K562 (cell line): ENCODE measurements around the gene ALG14. TPM values are rescaled to one million over a fixed set of nuclear protein-coding genes. Genes with fewer than 3 reads are reported as not detected.

Experiments
- ARNT ChIP-seq, 2 experiments: fragments of 450-650 bp; IDR thresholded peaks; 2 replicates each; pipeline ENCODE4 v1.6.1; 2016; ENCODE audit warnings: mild to moderate bottlenecking in 1 of 2
- BRCA1 ChIP-seq, 2 experiments: fragments of 450-650 bp in 1 of 2; sonication (generic) in 1 of 2; formaldehyde crosslinking in 1 of 2; IDR thresholded peaks; 2 replicates each; pipeline versions ENCODE4 v1.5.0 to v1.6.1; 2017 to 2020; ENCODE audit warnings: mild to moderate bottlenecking in 1 of 2, missing genetic modification reagents in 1 of 2
- NR2C1 ChIP-seq, 2 experiments: fragments of 450-650 bp; IDR thresholded peaks; 2 replicates each; pipeline ENCODE4 v1.6.1; 2017; ENCODE audit warnings: mild to moderate bottlenecking in 2 of 2, antibody characterized with exemption in 1 of 2, inconsistent platforms in 1 of 2, missing compliant biosample characterization in 1 of 2, missing genetic modification characterization in 1 of 2
- RERE ChIP-seq: sonication (generic); formaldehyde crosslinking; IDR thresholded peaks from 2 replicates; pipeline ENCODE4 v1.8.0; 2023; ENCODE audit warnings: missing genetic modification reagents, mild to moderate bottlenecking, borderline replicate concordance
- SMARCA4 ChIP-seq: fragments of 450-650 bp; IDR thresholded peaks from 2 replicates; pipeline ENCODE4 v1.6.1; 2016
- SNIP1 ChIP-seq: fragments of 450-650 bp; IDR thresholded peaks from 2 replicates; pipeline ENCODE4 v1.7.1; 2017; ENCODE audit warnings: low read depth, mild to moderate bottlenecking
- SRSF7 ChIP-seq: fragments of 200-400 bp; formaldehyde crosslinking; optimal IDR thresholded peaks from 2 replicates; pipeline ENCODE3; 2017; ENCODE audit warnings: mild to moderate bottlenecking, low read depth, low read length
- polyA plus RNA-seq, 8 experiments: library from polyadenylated mRNA; depleted of rRNA in 4 of 8; stranded (reverse) in 5 of 8; unstranded in 3 of 8; fragments of >200 nt; fragmentation: Nextera tagmentation in 2 of 8; fragmentation: Illumina TruSeq in 1 of 8; extraction: Ambion mirVana in 2 of 8; extraction: Trizol in 1 of 8; gene quantifications; 2 replicates each; pipeline versions ENCODE4 v1.2.1 to v1.2.3, GENCODE V29; 2011 to 2014; ENCODE audit warnings: inconsistent platforms in 1 of 8, missing spikeins in 1 of 8
- total RNA-seq, 7 experiments: library from RNA; depleted of rRNA in 6 of 7; stranded (reverse); fragments of >200 nt in 6 of 7; fragmentation: Illumina TruSeq in 2 of 7; extraction: Trizol in 2 of 7; gene quantifications; 2 replicates each; pipeline versions ENCODE4 v1.2.1 to v1.2.3, GENCODE V29; 2011 to 2021; ENCODE audit warnings: low replicate concordance in 1 of 7
- TF ChIP-seq, protein P1 (sequence below): IDR thresholded peaks from 2 replicates; pipeline ENCODE4 v1.6.1; 2011; ENCODE audit warnings: borderline replicate concordance, low read depth, mild to moderate bottlenecking, moderate library complexity, low read length; ENCODE audit not compliant: insufficient read depth, poor library complexity, severe bottlenecking

Gene ALG14
- total and polyA plus RNA-seq, 9 of the 15 experiments (the other 6 are each of a cell fraction or from before 2014, with no cell fraction given), result 2.8 to 16.2 (median 4.9) TPM

DNA sequence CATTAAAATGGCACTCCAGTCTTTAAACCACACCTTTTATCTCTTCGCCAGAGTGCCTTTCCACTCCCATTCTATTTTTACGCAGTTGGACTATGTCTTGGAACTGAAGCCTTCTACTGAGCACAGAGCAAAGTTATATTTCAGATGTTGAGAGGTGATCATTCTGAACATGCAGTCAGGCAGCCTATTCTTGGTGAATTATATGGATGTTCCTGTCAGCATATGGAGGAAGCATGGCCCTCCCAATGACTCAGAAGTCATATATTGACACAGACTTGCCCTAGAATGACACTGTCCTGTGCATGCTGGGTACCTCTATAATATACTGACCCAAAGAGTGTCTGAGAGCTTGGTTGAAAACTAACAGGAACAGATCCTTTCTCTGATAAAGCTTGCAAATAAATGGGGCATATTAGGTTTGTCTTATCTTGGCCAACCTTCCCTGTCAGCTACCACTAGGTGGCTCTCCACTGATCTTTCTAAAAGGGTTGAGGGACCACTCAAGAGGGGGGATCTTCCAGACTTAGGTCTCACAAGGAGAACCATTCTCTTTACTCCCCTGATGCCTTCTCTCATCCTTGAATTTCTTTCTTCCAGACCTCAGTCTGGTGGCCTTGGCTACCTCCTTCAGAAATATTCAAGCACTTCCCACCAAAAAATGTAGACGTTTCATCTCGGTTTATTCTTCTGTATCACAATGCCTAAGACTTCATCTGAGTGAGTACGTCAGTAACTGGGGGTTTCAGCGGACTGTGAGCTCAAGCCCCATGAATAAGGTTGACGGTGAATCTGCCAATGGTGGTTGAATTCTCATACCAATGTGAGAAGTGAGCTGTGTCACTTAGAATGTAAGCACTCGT, 11.8 kb upstream of the ALG14 start (continued):
- TF ChIP-seq SNIP1 (no peak), ARNT (IDR thresholded peaks at IDR 0.05) (no peak), RERE (CRISPR knock-in tag) (no peak), NR2C1 (IDR thresholded peaks at IDR 0.05) (no peak), NR2C1 (tag; IDR thresholded peaks at IDR 0.05) (peak; percentile 79), SRSF7 (no peak), BRCA1 (IDR thresholded peaks at IDR 0.05) (no peak), BRCA1 (CRISPR knock-in tag; IDR thresholded peaks at IDR 0.05) (no peak), SMARCA4 (peak; percentile 64)
- TF ChIP-seq, protein P1, sequence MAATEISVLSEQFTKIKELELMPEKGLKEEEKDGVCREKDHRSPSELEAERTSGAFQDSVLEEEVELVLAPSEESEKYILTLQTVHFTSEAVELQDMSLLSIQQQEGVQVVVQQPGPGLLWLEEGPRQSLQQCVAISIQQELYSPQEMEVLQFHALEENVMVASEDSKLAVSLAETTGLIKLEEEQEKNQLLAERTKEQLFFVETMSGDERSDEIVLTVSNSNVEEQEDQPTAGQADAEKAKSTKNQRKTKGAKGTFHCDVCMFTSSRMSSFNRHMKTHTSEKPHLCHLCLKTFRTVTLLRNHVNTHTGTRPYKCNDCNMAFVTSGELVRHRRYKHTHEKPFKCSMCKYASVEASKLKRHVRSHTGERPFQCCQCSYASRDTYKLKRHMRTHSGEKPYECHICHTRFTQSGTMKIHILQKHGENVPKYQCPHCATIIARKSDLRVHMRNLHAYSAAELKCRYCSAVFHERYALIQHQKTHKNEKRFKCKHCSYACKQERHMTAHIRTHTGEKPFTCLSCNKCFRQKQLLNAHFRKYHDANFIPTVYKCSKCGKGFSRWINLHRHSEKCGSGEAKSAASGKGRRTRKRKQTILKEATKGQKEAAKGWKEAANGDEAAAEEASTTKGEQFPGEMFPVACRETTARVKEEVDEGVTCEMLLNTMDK, result peak; percentile 50
